ENCODE measurements around the gene FHAD1.

The FHAD1 gene

DNA sequence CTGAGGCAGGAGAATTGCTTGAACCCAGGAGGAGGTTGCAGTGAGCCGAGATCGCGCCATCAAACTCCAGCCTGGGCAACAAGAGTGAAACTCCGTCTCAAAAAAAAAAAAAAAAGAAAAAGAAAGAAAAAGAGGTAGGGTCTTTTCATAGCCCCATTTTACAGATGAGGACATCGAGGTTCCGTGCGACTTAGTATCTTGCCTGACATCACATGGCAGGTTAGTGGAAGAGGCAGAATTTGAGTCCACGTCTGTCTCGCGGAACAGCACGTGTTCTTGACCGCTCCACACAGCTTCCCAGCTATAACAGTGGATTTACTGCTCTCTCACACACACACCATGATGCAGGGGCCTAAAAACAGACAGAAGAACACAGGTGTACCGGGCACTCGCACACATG is 192.3 kb downstream of the FHAD1 start:
- no peak for DNase-seq (ENCODE audit: low read depth)

DNA sequence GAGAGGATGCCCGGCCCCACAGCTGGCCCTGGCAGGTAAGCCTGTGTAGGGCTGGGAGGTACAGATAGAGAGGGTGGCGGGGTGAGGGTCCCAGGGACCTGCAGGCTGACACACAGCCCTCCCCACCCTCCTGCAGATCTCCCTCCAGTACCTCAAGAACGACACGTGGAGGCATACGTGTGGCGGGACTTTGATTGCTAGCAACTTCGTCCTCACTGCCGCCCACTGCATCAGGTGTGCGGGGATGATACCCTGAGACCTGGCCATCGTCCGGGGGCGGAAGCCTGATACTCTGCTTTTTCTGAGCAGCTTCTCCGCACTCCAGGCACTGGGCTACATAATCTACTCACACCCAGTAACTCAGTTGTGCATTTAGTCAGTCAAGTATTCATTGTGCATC is 193.3 kb downstream of the FHAD1 start:
- DNase-seq (ENCODE audit: low read depth) = no peak

DNA sequence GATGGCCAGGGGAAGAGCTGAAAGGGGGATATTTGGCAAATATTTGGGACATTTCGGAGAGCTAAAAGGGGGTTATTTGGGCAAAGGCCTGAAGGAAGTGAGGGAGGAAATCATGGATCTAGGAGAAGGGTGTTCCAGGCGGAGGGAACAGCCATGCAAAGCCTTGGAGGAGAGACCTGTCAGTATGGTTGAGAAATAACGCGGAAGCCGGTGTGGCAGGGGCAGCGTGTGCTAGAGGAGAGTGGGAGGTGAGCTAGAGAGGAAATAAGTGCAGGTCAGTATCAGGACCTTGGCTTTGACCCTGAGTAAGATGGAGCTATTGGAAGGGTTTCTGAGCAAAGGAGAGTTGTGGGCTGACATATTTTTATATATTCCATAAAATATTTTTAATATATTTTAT is 194.2 kb downstream of the FHAD1 start:
- DNase-seq (ENCODE audit: low read depth) = no peak

DNA sequence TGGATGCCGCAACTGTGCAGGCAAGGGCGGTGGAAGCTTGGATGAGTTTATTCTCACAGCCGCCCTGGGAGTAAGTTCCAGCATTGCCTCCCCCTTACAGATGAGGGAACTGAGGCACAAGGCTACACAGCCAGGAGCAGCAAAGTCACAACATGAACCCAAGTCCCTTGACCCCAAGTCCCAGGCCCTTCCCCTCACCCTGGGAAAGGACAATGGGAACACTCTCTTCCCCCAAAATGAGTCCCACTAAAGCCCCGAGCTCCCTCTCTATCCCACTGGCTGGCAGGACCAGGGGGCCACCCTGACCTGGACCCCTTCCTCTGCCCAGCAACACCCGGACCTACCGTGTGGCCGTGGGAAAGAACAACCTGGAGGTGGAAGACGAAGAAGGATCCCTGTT is 195.1 kb downstream of the FHAD1 start:
- no peak for DNase-seq (ENCODE audit: low read depth)

DNA sequence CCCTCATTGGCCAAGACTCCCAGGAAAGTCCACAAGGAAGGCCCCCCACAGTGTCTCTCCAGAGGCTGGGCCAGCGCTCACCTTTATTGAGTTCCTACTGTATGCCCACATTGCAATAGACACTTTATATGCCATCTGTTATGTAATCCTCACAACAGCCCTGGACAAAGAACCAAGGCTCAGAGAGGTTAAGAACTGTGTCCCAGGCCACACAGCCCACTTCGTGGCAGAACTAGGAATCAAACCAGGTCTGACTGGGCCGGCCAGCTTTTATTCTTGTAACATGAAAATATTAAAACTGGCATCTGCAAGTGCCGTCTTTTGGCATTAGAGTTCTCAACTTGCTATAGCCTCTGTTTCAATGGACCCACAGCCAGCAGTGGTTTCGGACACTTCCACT is 195.7 kb downstream of the FHAD1 start:
- no peak for DNase-seq (ENCODE audit: low read depth)

DNA sequence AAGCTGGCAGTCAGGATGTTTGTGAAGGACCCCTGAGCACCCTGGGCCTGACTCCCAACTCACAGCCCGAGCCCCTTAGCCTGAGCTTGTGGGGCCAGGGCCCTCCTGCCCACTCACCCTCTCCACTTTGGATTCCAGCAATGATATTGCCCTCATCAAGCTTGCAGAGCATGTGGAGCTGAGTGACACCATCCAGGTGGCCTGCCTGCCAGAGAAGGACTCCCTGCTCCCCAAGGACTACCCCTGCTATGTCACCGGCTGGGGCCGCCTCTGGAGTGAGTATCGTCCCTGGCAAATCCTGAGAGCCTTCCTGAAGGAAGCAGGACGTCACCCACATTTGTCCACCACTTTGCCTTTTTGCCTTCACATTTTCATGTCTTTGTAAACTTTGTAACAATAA is 196.3 kb downstream of the FHAD1 start:
- DNase-seq (ENCODE audit: low read depth) = no peak

DNA sequence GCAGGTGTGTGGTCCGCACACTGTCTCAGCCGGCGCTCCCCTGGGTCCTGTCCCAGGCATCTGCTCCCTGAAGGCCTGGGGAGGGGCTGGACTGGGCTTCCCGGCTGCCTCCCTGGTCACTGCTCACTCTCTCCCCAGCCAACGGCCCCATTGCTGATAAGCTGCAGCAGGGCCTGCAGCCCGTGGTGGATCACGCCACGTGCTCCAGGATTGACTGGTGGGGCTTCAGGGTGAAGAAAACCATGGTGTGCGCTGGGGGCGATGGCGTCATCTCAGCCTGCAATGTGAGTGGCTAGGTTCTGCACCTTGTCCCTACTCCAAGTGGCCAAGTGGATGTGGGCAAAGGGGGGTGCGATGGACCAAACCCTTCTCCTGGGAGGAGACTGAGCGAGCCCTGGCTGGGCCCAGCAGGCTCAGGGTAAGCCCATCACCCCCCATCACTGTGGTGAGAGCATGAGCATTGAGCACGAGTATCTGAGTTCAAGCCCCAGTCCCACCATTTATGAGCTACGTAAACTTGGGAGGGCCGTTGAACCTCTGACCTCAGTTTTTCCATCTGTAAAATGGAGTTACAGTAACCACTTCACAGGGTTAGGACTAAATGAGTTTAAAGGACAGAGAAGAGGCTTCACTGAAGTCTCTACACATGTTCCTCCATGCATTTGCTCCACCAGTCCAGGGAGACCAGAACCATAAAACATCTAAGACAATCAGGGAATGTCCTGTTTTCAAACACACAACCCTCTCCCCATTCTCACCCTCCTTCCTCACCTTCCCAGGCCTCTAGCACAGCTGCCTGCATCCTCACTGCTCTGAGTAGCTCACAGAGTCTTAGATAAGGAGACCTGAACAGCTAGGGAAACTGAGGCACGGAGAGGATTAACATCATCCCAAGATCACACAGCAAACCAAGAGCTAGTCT is 197.7 kb downstream of the FHAD1 start:
- DNase-seq (ENCODE audit: low read depth) = no peak

DNA sequence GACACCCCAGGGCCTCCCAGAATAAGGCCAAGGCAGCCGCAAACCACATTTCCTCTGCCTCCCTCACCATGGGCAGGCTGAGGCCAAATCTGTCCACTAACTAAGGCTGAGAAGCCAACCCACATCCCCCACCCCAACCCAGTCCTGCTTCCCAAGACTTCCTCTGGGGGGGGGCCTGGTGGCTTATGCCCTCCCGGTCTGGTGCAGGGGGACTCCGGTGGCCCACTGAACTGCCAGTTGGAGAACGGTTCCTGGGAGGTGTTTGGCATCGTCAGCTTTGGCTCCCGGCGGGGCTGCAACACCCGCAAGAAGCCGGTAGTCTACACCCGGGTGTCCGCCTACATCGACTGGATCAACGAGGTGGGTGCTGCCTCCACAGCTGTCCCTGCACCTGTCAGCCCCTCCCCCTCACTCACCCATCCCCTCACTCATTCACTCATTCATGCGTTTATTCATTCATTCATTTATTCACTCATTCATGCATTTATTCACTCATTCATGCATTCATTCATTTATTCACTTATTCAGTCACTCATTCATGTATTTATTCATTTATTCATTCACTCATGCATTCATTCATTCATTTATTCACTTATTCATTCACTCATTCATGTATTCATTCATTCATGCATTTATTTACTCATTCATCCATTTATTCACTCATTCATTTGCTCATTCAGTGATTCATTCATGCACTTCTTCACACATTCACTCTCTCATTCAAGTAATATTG is 198.5 kb downstream of the FHAD1 start:
- no peak for DNase-seq (ENCODE audit: low read depth)

DNA sequence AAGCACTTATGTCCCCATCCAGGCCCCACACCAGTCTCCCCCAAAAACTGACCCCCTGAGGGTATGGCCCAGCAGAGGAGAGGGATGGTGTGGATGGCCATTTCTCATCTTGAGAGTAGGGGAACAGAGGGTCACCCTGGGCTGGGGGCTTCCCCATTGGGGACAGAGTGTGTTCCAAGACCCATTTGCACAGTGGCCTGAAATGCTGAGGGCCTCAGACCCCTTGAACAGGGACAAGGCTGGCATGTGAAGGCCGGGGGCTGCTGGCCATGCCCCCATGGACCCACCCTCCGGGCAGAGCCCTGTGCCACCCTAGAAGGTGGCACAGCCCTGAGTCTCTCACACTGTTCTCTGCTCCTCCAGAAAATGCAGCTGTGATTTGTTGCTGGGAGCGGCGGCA is 199.2 kb downstream of the FHAD1 start:
- no peak for DNase-seq (ENCODE audit: low read depth)

Measured in non-pigmented ciliary epithelial cell (primary cell).